Tibial artery (tissue), 4 donors: ENCODE data around the gene ACKR1.
A peak's percentile ranks its signal among the peaks of the same experiment; 100 is the strongest.

Source experiments
- DNase-seq, 2 donors: peaks; one replicate each; pipeline ENCODE4 v3.0.0-alpha.2; 2019
- H3K27ac ChIP-seq, 2 donors: fragments of 200-600 bp; sonication (generic) in 1 of 2; 1 replicate in 1 of 2; 2 replicates in 1 of 2; pipeline ENCODE4 v1.5.1; 2018 to 2019; ENCODE audit warnings: mild to moderate bottlenecking in 1 of 2
- H3K27me3 ChIP-seq, 2 donors: fragments of 200-600 bp; sonication (generic) in 1 of 2; one replicate each; pipeline versions ENCODE4 v1.5.1 to v1.6.0; 2016 to 2019
- H3K36me3 ChIP-seq, 3 donors: fragments of 200-600 bp; sonication (generic) in 2 of 3; one replicate each; pipeline ENCODE4 v1.5.1; 2016 to 2019; ENCODE audit warnings: mild to moderate bottlenecking in 2 of 3
- H3K4me1 ChIP-seq, 4 donors: fragments of 200-600 bp; sonication (generic) in 2 of 4; 1 replicate in 3 of 4; 2 replicates in 1 of 4; pipeline ENCODE4 v1.5.1; 2016 to 2019
- H3K4me3 ChIP-seq, 2 donors: fragments of 200-600 bp; sonication (generic) in 1 of 2; 1 replicate in 1 of 2; 2 replicates in 1 of 2; pipeline ENCODE4 v1.5.1; 2018 to 2019; ENCODE audit warnings: mild to moderate bottlenecking in 2 of 2
- H3K9me3 ChIP-seq, 3 donors: fragments of 200-600 bp; sonication (generic) in 1 of 3; one replicate each; pipeline ENCODE4 v1.5.1; 2016 to 2019
- CTCF ChIP-seq, 2 experiments: fragments of 200-600 bp in 1 of 2; fragments of 450-650 bp in 1 of 2; IDR thresholded peaks; one replicate each; pipeline ENCODE4 v1.5.1; 2017 to 2019; ENCODE audit warnings: antibody characterized with exemption in 2 of 2, mild to moderate bottlenecking in 1 of 2, moderate library complexity in 1 of 2
- intact Hi-C: fragments of 100-400 bp; cut with DNase I; formaldehyde crosslinking; loops from one replicate; pipeline ENCODE4 v1.15.0; 2023; ENCODE audit warnings: low total_unique reads

ACKR1 gene

GRCh38 chr1:159204161-159205141 is at the start of gene ACKR1:
Gene ACKR1 (plus strand): TSS chr1:159204875. CDS start chr1:159204960, 85 bp downstream.
- peak within 1 kb of the TSS; percentile 16 to 25 for H3K4me3 ChIP-seq
- intact Hi-C loops = loop anchor here (5.0 kb wide), 1 partner anchor 37 kb away; no protein-coding TSS in a partner anchor
- peaks cover 0 to 7% (median 0%) of the 10 kb centered on the region in 3 donors for H3K36me3 ChIP-seq
- DNase-seq = no peak
- no peak within 1 kb of the TSS for H3K27ac ChIP-seq
- peaks cover 0 to 55% of the 10 kb centered on the region in 2 donors for H3K27me3 ChIP-seq
- no peaks in the 10 kb centered on the region for H3K4me1 ChIP-seq
- TF ChIP-seq CTCF (IDR thresholded peaks at IDR 0.05) = no peak
- H3K9me3 ChIP-seq = no peaks in the 10 kb centered on the region

- peaks cover 0 to 7% (median 6%) of the 10 kb centered on the region in 4 donors for H3K4me1 ChIP-seq
- H3K4me3 ChIP-seq = no peak overlapping the region
- no peak overlapping the region for H3K27ac ChIP-seq
- H3K36me3 ChIP-seq = no peaks in the 10 kb centered on the region
- no peaks in the 10 kb centered on the region for H3K9me3 ChIP-seq
- peak; percentile 89 to 96 for TF ChIP-seq CTCF (IDR thresholded peaks at IDR 0.05)
- H3K27me3 ChIP-seq = peaks cover 0 to 7% of the 10 kb centered on the region in 2 donors
- intact Hi-C loops = loop anchor here (5.0 kb wide), 1 partner anchor 36 kb away; no protein-coding TSS in a partner anchor
- DNase-seq = peak; percentile 67 to 78
These were observed 43.5 kb upstream of the ACKR1 start for GRCh38 chr1:159161001-159161718.

- H3K27me3 ChIP-seq = peaks cover 0 to 7% of the 10 kb centered on the region in 2 donors
- no peak overlapping the region for H3K27ac ChIP-seq
- H3K36me3 ChIP-seq = no peaks in the 10 kb centered on the region
- TF ChIP-seq CTCF (IDR thresholded peaks at IDR 0.05) = no peak
- intact Hi-C loops = loop anchor here (5.0 kb wide), 1 partner anchor 36 kb away; no protein-coding TSS in a partner anchor
- DNase-seq = no peak
- H3K4me3 ChIP-seq = no peak overlapping the region
- H3K9me3 ChIP-seq = no peaks in the 10 kb centered on the region
- H3K4me1 ChIP-seq = peaks cover 0 to 7% (median 6%) of the 10 kb centered on the region in 4 donors
These were observed 43.0 kb upstream of the ACKR1 start for GRCh38 chr1:159161719-159162026.

GRCh38 chr1:159162516-159163265 is 42.0 kb upstream of the ACKR1 start:
- no peak for TF ChIP-seq CTCF (IDR thresholded peaks at IDR 0.05)
- Histone ChIP-seq H3K4me3 (no peak overlapping the region), H3K27me3 (peaks cover 0 to 7% of the 10 kb centered on the region in 2 donors), H3K4me1 (peaks cover 0 to 7% (median 6%) of the 10 kb centered on the region in 4 donors), H3K36me3 (no peaks in the 10 kb centered on the region), H3K27ac (no peak overlapping the region), H3K9me3 (no peaks in the 10 kb centered on the region)
- DNase-seq = no peak
- intact Hi-C loops = loop anchor here (5.0 kb wide), 1 partner anchor 35 kb away; no protein-coding TSS in a partner anchor
